HepG2 (cell line): ENCODE results near the gene RTEL1. TPM values are rescaled to one million over a fixed set of nuclear protein-coding genes. Genes with fewer than 3 reads are reported as not detected.

Experiments
- AKNA ChIP-seq: sonication (generic); formaldehyde crosslinking; IDR thresholded peaks from 2 replicates; pipeline ENCODE4 v1.4.0; 2020; ENCODE audit warnings: missing genetic modification reagents, borderline replicate concordance
- FOXM1 ChIP-seq: sonication (generic); formaldehyde crosslinking; IDR thresholded peaks from 2 replicates; pipeline ENCODE4 v1.5.0; 2020; ENCODE audit warnings: missing genetic modification reagents
- HES4 ChIP-seq: sonication (generic); formaldehyde crosslinking; IDR thresholded peaks from 2 replicates; pipeline ENCODE4 v1.9.0; 2021; ENCODE audit warnings: mild to moderate bottlenecking, missing genetic modification reagents, borderline replicate concordance
- SATB2 ChIP-seq: sonication (generic); formaldehyde crosslinking; IDR thresholded peaks from 2 replicates; pipeline ENCODE4 v1.5.0; 2020; ENCODE audit warnings: missing genetic modification reagents
- SNRNP70 ChIP-seq: fragments of 200-400 bp; formaldehyde crosslinking; IDR thresholded peaks from 2 replicates; pipeline ENCODE4 v1.6.1; 2017; ENCODE audit warnings: mild to moderate bottlenecking, low read depth, low read length, moderate library complexity
- SOX5 ChIP-seq: IDR thresholded peaks from 2 replicates; pipeline ENCODE4 v1.6.1; 2016; ENCODE audit warnings: borderline replicate concordance
- SRF ChIP-seq: IDR thresholded peaks from 2 replicates; pipeline ENCODE4 v1.6.1; 2011; ENCODE audit warnings: mild to moderate bottlenecking, low read depth, low read length, moderate library complexity
- TBL1XR1 ChIP-seq: fragments of 150-350 bp; IDR thresholded peaks from 2 replicates; pipeline ENCODE4 v1.6.1; 2014; ENCODE audit warnings: borderline replicate concordance, low read length; ENCODE audit not compliant: partially characterized antibody
- YEATS4 ChIP-seq: sonication (generic); formaldehyde crosslinking; IDR thresholded peaks from 2 replicates; pipeline ENCODE4 v1.4.0; 2020; ENCODE audit warnings: missing genetic modification reagents, borderline replicate concordance
- ZNF124 ChIP-seq: sonication (generic); formaldehyde crosslinking; IDR thresholded peaks from 2 replicates; pipeline ENCODE4 v1.4.0; 2020; ENCODE audit warnings: missing genetic modification reagents
- ZNF367 ChIP-seq: sonication (generic); formaldehyde crosslinking; IDR thresholded peaks from 2 replicates; pipeline ENCODE4 v1.4.0; 2020; ENCODE audit warnings: missing genetic modification reagents, borderline replicate concordance
- polyA plus RNA-seq, 8 experiments: library from polyadenylated mRNA; depleted of rRNA in 3 of 8; stranded (reverse) in 7 of 8; unstranded in 1 of 8; fragments of >200 nt; fragmentation: Illumina TruSeq in 4 of 8; extraction: Trizol in 4 of 8; gene quantifications; 2 replicates each; pipeline versions ENCODE4 v1.2.1 to v1.2.3, GENCODE V29; 2011 to 2016; ENCODE audit warnings: low read depth in 4 of 8, missing spikeins in 1 of 8, mixed read lengths in 1 of 8; ENCODE audit not compliant: insufficient read depth in 1 of 8
- total RNA-seq, 5 experiments: library from RNA; depleted of rRNA; stranded (reverse); fragments of >200 nt; fragmentation: Illumina TruSeq; extraction: Trizol; gene quantifications; 2 replicates each; pipeline ENCODE4 v1.2.3, GENCODE V29; 2016; ENCODE audit warnings: low read depth in 1 of 5
- TF ChIP-seq, protein P1 (sequence below): sonication (generic); formaldehyde crosslinking; IDR thresholded peaks from 2 replicates; pipeline ENCODE4 v1.4.0; 2020; ENCODE audit warnings: mild to moderate bottlenecking, missing genetic modification reagents
- TF ChIP-seq, protein P2 (sequence below): sonication (generic); formaldehyde crosslinking; IDR thresholded peaks from 2 replicates; pipeline ENCODE4 v1.9.0; 2022; ENCODE audit warnings: missing genetic modification reagents, mild to moderate bottlenecking, borderline replicate concordance

Gene RTEL1
- total and polyA plus RNA-seq, 2 of the 13 experiments (the other 11 are each of a cell fraction or from before 2014, with no cell fraction given) = 21.8 to 36.4 TPM

- TF ChIP-seq, protein P1, sequence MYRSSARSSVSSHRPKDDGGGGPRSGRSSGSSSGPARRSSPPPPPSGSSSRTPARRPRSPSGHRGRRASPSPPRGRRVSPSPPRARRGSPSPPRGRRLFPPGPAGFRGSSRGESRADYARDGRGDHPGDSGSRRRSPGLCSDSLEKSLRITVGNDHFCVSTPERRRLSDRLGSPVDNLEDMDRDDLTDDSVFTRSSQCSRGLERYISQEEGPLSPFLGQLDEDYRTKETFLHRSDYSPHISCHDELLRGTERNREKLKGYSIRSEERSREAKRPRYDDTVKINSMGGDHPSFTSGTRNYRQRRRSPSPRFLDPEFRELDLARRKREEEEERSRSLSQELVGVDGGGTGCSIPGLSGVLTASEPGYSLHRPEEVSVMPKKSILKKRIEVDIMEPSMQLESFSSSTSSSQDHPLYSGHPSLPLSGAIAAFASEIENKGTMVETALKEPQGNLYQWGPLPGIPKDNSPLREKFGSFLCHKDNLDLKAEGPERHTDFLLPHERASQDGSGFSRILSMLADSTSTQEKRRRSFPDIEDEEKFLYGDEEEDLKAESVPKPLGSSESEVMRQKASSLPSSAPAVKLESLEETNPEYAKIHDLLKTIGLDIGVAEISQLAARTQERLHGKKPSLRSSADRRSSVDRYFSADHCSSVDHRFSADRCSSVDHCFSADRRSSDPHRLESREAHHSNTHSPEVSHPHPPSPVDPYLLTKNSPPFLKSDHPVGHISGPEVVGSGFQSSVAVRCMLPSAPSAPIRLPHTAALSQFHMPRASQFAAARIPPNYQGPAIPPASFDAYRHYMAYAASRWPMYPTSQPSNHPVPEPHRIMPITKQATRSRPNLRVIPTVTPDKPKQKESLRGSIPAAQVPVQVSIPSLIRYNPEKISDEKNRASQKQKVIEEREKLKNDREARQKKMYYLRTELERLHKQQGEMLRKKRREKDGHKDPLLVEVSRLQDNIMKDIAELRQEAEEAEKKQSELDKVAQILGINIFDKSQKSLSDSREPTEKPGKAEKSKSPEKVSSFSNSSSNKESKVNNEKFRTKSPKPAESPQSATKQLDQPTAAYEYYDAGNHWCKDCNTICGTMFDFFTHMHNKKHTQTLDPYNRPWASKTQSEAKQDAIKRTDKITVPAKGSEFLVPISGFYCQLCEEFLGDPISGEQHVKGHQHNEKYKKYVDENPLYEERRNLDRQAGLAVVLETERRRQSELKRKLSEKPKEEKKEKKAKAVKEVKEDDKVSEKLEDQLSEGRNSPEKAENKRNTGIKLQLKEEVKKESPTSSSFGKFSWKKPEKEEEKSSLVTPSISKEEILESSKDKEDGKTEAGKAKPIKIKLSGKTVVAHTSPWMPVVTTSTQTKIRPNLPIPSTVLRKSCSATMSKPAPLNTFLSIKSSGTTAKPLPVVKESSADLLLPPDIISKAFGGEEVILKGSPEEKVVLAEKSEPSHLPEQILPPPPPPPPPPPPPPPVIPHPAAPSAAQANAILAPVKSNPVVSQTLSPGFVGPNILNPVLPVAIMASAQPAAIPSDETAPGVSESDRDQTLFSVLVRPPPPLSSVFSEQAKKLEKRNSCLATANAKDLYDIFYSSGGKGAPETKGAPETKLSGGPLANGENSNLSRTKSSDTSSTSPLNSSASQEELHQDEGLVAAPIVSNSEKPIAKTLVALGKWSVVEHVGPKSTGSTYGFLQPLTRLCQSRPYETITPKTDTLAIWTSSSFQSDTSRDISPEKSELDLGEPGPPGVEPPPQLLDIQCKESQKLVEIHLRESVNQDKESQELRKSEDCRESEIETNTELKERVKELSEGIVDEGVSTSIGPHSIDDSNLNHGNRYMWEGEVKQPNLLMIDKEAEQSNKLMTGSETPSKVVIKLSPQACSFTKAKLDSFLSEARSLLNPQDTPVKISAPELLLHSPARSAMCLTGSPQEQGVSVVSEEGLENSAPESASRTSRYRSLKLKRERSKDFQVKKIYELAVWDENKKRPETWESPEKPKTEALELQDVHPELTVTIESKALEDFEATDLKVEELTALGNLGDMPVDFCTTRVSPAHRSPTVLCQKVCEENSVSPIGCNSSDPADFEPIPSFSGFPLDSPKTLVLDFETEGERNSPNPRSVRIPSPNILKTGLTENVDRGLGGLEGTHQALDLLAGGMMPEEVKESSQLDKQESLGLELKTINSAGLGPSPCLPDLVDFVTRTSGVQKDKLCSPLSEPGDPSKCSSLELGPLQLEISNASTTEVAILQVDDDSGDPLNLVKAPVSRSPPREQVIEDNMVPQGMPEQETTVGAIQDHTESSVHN (CRISPR knock-in tag) = peak; percentile 92; the same call in 1 of the 2 replicates
- TF ChIP-seq FOXM1 (peak; percentile 92; the same call in 1 of the 2 replicates), SATB2 (CRISPR knock-in tag) (peak; percentile 97), YEATS4 (CRISPR knock-in tag) (no peak; the same call in 1 of the 2 replicates), ZNF367 (CRISPR knock-in tag) (peak; percentile 86; the same call in 1 of the 2 replicates), ZNF124 (CRISPR knock-in tag) (peak; percentile 99), SRF (no peak), HES4 (peak; percentile 99), SNRNP70 (no peak), SOX5 (CRISPR knock-in tag) (peak; percentile 78; the same call in 1 of the 2 replicates), AKNA (CRISPR knock-in tag) (peak; percentile 95; the same call in 1 of the 2 replicates), TBL1XR1 (no peak)
- TF ChIP-seq, protein P2, sequence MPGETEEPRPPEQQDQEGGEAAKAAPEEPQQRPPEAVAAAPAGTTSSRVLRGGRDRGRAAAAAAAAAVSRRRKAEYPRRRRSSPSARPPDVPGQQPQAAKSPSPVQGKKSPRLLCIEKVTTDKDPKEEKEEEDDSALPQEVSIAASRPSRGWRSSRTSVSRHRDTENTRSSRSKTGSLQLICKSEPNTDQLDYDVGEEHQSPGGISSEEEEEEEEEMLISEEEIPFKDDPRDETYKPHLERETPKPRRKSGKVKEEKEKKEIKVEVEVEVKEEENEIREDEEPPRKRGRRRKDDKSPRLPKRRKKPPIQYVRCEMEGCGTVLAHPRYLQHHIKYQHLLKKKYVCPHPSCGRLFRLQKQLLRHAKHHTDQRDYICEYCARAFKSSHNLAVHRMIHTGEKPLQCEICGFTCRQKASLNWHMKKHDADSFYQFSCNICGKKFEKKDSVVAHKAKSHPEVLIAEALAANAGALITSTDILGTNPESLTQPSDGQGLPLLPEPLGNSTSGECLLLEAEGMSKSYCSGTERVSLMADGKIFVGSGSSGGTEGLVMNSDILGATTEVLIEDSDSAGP (CRISPR knock-in tag) = peak; percentile 82
These were observed 4.8 kb upstream of the RTEL1 start, which contains the start of gene STMN3 (continued) for GRCh38 chr20:63653041-63653973.
